Keratinocyte (primary cell): ENCODE measurements around the gene AQP5. TPM values are rescaled to one million over a fixed set of nuclear protein-coding genes. Genes with fewer than 3 reads are reported as not detected.
A peak's percentile ranks its signal among the peaks of the same experiment; 100 is the strongest.

Experiments
- DNase-seq: peaks from one replicate; pipeline ENCODE4 v3.0.0-alpha.2; 2011; ENCODE audit warnings: low read depth, missing footprints, low spot score
- FAIRE-seq: peaks from 2 replicates; lab custom pipeline; 2011; peaks lifted over from hg19 to GRCh38; lab: Jason Lieb, UNC
- H2AFZ ChIP-seq: 2 replicates; pipeline ENCODE4 v1.6.0; 2012; ENCODE audit warnings: low read length, control low read depth, inconsistent platforms; ENCODE audit not compliant: control insufficient read depth
- H3K27ac ChIP-seq: 2 replicates; pipeline ENCODE4 v1.5.1; 2011; ENCODE audit warnings: low read length; ENCODE audit not compliant: control insufficient read depth, insufficient read depth
- H3K27me3 ChIP-seq: 3 replicates; pipeline ENCODE4 v1.6.0; 2011; ENCODE audit warnings: low read length; ENCODE audit not compliant: control insufficient read depth, insufficient read depth; ENCODE audit errors: extremely low read depth
- H3K36me3 ChIP-seq, 2 experiments: 2 replicates in 1 of 2; 3 replicates in 1 of 2; pipeline ENCODE4 v1.5.1; 2011; ENCODE audit warnings: low read length in 2 of 2, mild to moderate bottlenecking in 1 of 2; ENCODE audit not compliant: control insufficient read depth in 2 of 2, insufficient read depth in 2 of 2; ENCODE audit errors: extremely low read depth in 1 of 2
- H3K4me1 ChIP-seq: 3 replicates; pipeline ENCODE4 v1.5.1; 2011; ENCODE audit warnings: low read length; ENCODE audit not compliant: control insufficient read depth, insufficient read depth; ENCODE audit errors: extremely low read depth
- H3K4me2 ChIP-seq: 3 replicates; pipeline ENCODE4 v1.6.0; 2011; ENCODE audit warnings: low read depth, low read length; ENCODE audit not compliant: control insufficient read depth, insufficient read depth; ENCODE audit errors: extremely low read depth
- H3K4me3 ChIP-seq, 3 experiments: fragments of 200-600 bp in 1 of 3; sonication (generic) in 1 of 3; 2 replicates in 2 of 3; 3 replicates in 1 of 3; pipeline ENCODE4 v1.5.1; 2011 to 2016; ENCODE audit warnings: low read length in 3 of 3, mild to moderate bottlenecking in 3 of 3, control low read depth in 2 of 3, inconsistent platforms in 1 of 3, low read depth in 1 of 3, mixed read lengths in 1 of 3, mixed run types in 1 of 3, moderate library complexity in 1 of 3; ENCODE audit not compliant: control insufficient read depth in 2 of 3, insufficient read depth in 2 of 3; ENCODE audit errors: extremely low read depth in 1 of 3
- H3K79me2 ChIP-seq: 2 replicates; pipeline ENCODE4 v1.6.0; 2012; ENCODE audit warnings: low read length; ENCODE audit not compliant: control insufficient read depth, insufficient read depth
- H3K9ac ChIP-seq: 3 replicates; pipeline ENCODE4 v1.6.0; 2011; ENCODE audit warnings: low read length; ENCODE audit not compliant: control insufficient read depth, insufficient read depth; ENCODE audit errors: extremely low read depth
- H3K9me1 ChIP-seq: 3 replicates; pipeline ENCODE4 v1.6.0; 2011; ENCODE audit warnings: low read length; ENCODE audit not compliant: control insufficient read depth, insufficient read depth; ENCODE audit errors: extremely low read depth
- H3K9me3 ChIP-seq: 2 replicates; pipeline ENCODE4 v1.5.1; 2012; ENCODE audit warnings: low read depth, low read length; ENCODE audit not compliant: control insufficient read depth
- H4K20me1 ChIP-seq: 3 replicates; pipeline ENCODE4 v1.6.0; 2011; ENCODE audit warnings: low read length; ENCODE audit not compliant: control insufficient read depth, insufficient read depth; ENCODE audit errors: extremely low read depth
- EZH2 ChIP-seq: IDR thresholded peaks from one replicate; pipeline ENCODE4 v1.6.1; 2012; ENCODE audit warnings: inconsistent platforms, mild to moderate bottlenecking, low read length, moderate library complexity
- dilution Hi-C: fragments of 300-500 bp; cut with MboI; formaldehyde crosslinking; loops from one replicate; pipeline ENCODE4 v1.7.0; 2020; ENCODE audit warnings: low sequenced_read_pairs; ENCODE audit not compliant: extremely low pct_ligation_motif_present
- polyA plus RNA-seq, 5 experiments: library from polyadenylated mRNA; depleted of rRNA in 3 of 5; stranded (reverse) in 3 of 5; stranded (forward) in 1 of 5; unstranded in 1 of 5; fragments of >200 nt; gene quantifications; 1 replicate in 1 of 5; 2 replicates in 3 of 5; 3 replicates in 1 of 5; pipeline versions ENCODE4 v1.2.1 to v1.2.3, GENCODE V29; 2011 to 2012; ENCODE audit warnings: missing spikeins in 2 of 5, low read depth in 1 of 5, low replicate concordance in 1 of 5
- TF ChIP-seq, protein P1 (sequence below), 3 experiments: IDR thresholded peaks in 1 of 3; conservative IDR thresholded peaks in 1 of 3; optimal IDR thresholded peaks in 1 of 3; 2 replicates in 2 of 3; 3 replicates in 1 of 3; pipeline versions ENCODE3 to v1.5.1; 2011; ENCODE audit warnings: low read length in 3 of 3, mild to moderate bottlenecking in 3 of 3, moderate library complexity in 2 of 3, control low read depth in 1 of 3, inconsistent platforms in 1 of 3; ENCODE audit not compliant: insufficient read depth in 2 of 3; ENCODE audit errors: extremely low read depth in 1 of 3

AQP5 gene
- polyA plus RNA-seq, 1 donor (not counting 4 experiments of a cell fraction or from before 2014, with no cell fraction given): not detected

DNA sequence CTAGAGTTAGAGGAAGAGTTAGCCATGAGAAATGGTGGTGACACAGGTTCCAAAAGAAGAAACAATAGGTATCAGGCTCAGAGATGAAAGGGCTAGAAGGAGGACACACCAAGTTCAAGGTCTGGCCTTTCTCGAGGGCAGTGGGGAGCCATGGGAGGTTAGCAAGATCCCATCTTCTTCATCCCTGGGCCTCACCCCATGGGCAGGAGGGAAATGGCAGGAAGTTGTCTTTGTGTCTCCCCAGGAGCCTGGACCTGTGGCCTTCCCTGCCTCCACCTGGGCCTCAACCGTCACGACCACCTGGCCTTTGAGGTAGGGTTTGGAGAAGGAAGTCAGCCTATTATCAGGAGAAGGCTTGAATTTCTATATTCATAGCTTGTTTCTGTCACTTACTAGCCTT, 17.0 kb upstream of the AQP5 start:
- Histone ChIP-seq H3K79me2 (no peaks in the 10 kb centered on the region), H3K4me2 (no peak overlapping the region), H3K27ac (no peak overlapping the region), H3K4me3 (no peak overlapping the region), H3K9ac (no peak overlapping the region), H3K4me1 (peaks cover 15% of the 10 kb centered on the region), H3K36me3 (no peaks in the 10 kb centered on the region), H3K9me3 (no peaks in the 10 kb centered on the region), H3K27me3 (no peaks in the 10 kb centered on the region), H3K9me1 (no peaks in the 10 kb centered on the region), H4K20me1 (no peaks in the 10 kb centered on the region), H2AFZ (no peak overlapping the region)
- dilution Hi-C loops: no loop called here
- FAIRE-seq: no peak
- no peak for DNase-seq
- TF ChIP-seq EZH2: no peak
- TF ChIP-seq, protein P1, sequence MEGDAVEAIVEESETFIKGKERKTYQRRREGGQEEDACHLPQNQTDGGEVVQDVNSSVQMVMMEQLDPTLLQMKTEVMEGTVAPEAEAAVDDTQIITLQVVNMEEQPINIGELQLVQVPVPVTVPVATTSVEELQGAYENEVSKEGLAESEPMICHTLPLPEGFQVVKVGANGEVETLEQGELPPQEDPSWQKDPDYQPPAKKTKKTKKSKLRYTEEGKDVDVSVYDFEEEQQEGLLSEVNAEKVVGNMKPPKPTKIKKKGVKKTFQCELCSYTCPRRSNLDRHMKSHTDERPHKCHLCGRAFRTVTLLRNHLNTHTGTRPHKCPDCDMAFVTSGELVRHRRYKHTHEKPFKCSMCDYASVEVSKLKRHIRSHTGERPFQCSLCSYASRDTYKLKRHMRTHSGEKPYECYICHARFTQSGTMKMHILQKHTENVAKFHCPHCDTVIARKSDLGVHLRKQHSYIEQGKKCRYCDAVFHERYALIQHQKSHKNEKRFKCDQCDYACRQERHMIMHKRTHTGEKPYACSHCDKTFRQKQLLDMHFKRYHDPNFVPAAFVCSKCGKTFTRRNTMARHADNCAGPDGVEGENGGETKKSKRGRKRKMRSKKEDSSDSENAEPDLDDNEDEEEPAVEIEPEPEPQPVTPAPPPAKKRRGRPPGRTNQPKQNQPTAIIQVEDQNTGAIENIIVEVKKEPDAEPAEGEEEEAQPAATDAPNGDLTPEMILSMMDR (optimal IDR thresholded peaks at IDR 0.05 in 1 of 3, IDR thresholded peaks at IDR 0.05 in 1 of 3, conservative IDR thresholded peaks at IDR 0.05 in 1 of 3; ENCODE audit: extremely low read depth in 1 of 3, insufficient read depth in 2 of 3, low read length in 3 of 3): no peak

DNA sequence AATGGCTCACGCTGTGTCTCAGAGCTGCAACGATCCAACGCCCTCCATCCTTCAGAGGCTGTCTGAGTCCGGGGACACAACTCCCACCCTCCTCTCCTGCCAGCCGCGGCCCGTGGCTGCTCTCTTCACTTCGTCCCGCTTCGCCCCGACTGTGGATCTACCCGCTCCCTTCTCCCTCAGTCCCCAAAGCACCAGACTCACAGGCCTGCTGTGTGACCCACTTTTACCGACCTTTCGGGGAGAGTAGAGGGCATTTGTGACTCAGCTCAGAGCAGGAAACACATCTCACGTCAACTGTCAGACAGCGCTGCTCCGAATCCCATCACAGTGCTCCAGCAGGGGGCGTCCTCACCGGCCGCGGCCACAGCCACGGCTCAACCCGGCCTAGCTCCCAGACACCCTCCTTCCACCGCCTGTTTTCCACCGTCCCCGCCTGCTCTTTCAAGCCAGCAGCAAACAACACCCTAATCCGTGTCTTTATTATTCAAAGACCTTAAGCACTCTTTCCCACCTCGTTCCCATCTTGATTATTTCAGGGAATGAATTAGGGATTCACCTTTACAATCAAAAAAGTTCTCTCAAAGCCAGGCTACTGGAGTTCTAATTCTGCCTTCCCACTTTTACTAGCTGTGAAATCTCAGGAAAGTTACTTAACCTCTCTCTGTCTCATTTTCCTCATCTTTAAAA, 16.1 kb upstream of the AQP5 start:
- peak overlapping the region; percentile 19 for H2AFZ ChIP-seq
- H3K4me3 ChIP-seq: no peak overlapping the region
- H3K79me2 ChIP-seq: no peaks in the 10 kb centered on the region
- H3K9ac ChIP-seq: no peak overlapping the region
- no peaks in the 10 kb centered on the region for H3K36me3 ChIP-seq
- no peak for TF ChIP-seq EZH2
- TF ChIP-seq, protein P1 (optimal IDR thresholded peaks at IDR 0.05 in 1 of 3, IDR thresholded peaks at IDR 0.05 in 1 of 3, conservative IDR thresholded peaks at IDR 0.05 in 1 of 3; ENCODE audit: extremely low read depth in 1 of 3, insufficient read depth in 2 of 3, low read length in 3 of 3): peak; percentile 90 to 96 (median 94)
- no peak for DNase-seq
- dilution Hi-C loops: no loop called here
- H3K4me1 ChIP-seq: peaks cover 15% of the 10 kb centered on the region
- no peaks in the 10 kb centered on the region for H4K20me1 ChIP-seq
- no peak overlapping the region for H3K4me2 ChIP-seq
- no peaks in the 10 kb centered on the region for H3K9me3 ChIP-seq
- FAIRE-seq: peak; percentile 9
- H3K27me3 ChIP-seq: peaks cover 6% of the 10 kb centered on the region
- no peak overlapping the region for H3K27ac ChIP-seq
- H3K9me1 ChIP-seq: no peaks in the 10 kb centered on the region
